Effector CD4-positive, alpha-beta T cell (primary cell): ENCODE results near the gene DCLK1.
"Not testable (repeated sequence)": the region's sequence is repeated elsewhere in the genome, so short reads cannot be mapped to it uniquely, and the experiment has no call there.

ENCODE experiments used
- DNase-seq: peaks from one replicate; pipeline ENCODE4 v3.0.0-alpha.2; 2020

Gene DCLK1

DNA sequence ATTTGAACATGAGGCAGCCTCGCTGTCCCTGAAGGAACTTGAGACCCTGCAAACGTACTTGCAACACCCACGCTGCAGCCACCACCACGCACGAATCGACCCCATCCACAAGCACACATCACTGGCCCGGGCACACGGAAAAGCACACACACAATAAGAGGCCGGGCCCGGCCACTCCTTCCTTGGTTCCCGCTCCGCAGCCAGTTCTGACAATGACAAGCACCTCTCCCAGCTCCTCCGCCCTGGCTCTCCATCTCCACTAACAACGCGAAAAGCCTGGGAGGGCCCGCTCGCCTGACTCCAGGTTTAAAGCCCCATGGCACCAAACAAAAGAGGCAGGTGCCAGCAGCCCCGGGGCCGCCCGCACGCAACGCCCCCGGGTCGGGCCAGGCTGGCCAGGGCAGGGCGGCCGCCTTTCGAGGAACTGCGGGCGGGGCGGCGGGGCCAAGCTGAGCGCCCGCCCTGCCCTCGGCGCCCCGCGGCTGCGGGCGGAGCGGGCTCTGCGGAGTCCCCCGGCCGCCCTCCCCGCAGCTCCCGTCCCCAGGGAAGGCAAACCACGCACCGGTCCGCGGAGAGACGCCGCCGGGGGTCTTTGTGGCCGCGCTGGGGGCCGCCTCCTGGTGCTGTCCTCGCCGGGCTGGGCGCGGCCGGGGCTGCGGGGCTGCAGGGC lies 495 bp downstream of the DCLK1 start:
- DNase-seq: no peak

DNA sequence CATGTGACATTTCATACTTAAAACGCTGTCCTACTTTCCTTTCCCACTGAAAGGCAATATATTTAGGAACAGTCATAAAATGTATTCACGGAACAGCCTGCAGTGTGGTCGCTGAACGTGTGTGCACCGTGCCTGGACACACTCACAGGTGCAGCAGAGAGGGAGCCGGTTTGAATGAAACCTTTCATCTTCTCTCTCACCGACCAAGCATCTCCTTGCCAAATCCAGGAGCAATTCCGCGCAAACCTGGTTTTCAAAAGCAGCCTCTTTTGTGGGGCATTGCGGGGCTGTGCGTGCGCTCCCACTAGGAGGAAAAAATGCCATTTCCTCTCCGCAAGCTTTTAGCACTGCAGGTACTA lies 1.0 kb downstream of the DCLK1 start:
- no peak for DNase-seq

DNA sequence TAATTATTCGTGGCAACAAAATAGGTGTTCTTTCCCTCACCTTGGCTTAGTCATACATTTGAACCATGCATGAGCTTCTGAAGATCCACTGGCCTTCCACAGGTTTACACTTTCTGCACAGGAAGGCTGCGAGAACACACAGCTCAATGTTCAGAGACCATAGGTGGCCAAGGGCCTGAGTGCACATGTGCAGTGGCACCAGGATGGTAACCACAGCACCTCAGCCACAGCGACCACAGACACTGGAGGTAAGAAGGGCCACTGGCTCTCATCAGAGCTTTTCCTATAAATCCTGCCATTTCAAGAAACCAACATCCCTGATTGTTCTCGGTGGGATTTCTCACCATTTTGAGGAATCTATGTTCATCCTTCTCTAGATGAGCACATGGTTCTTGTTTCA lies 1.6 kb downstream of the DCLK1 start:
- no peak for DNase-seq

DNA sequence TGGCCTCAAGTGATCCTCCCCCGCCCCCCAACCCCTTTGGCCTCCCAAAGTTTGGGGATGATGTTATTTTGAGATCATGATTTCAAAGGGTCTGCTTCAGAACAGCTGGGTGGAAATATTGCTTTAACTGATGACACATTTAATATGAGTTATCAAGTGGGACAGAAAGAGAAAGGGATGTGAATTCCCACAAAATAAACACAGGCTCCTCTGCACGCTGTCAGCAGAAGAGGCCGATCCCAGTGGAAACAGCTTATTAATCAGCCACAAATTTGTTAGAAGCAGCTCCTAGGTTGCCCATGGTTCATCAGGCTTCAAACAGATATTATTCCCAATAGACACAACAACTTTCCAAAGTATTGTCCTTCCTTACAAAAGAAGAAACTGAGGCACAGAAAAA lies 4.7 kb downstream of the DCLK1 start:
- DNase-seq: no peak

- DNase-seq: no peak
These were observed 5.3 kb downstream of the DCLK1 start for GRCh38 chr13:36125841-36126240.

DNA sequence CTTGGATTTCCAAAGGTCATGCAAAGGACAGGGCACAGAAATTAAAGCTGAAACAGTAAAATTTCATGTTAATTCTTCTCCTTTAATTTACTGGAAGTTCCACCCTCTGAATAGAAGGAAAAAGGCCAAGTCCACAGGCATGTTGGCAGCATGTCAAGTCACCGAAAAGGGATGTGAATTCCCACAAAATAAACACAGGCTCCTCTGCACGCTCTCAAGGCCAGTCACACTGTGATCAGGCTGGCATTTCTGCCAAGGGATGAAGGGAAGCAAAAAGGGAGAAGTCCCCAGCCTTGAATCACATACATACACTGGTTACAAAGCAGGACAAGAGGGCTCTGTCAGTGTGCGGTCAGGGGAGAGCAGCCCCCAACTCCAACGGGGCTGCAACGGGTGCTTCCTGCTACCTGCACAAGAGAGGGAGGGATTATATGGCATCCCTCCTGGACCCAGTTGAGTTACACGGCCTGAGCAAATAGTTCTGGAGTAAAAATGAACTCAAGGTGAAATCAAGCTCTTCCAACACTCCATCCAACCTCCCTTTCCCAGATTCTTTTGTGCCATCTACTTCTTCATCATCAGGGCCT lies 6.9 kb downstream of the DCLK1 start:
- DNase-seq: no peak

GRCh38 chr13:36115306-36115705 lies 15.9 kb downstream of the DCLK1 start:
- no peak for DNase-seq

- no peak for DNase-seq
These were observed 16.9 kb downstream of the DCLK1 start for GRCh38 chr13:36114233-36114632.

DNA sequence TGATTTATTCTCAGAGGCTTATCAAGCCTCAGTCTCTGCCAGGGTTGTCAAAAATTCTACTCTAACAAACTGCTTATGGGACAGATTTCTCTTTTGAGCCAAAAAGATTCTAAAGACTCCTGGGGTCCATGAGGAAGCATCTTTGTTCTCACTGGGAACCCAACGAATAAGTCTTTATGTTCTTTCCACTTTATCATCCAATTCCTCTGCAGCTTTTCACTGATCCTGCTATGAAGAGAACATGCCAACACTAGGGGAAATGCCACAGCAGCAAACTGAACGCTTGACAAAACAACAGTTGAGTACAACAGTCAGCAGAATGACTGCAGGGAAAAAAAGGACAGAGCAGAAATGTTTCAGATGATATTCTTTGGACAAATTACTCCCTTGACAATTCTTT lies 22.2 kb downstream of the DCLK1 start:
- DNase-seq: no peak

- no peak for DNase-seq
These were observed 22.8 kb downstream of the DCLK1 start for GRCh38 chr13:36108342-36108741.

GRCh38 chr13:36107521-36107920 lies 23.7 kb downstream of the DCLK1 start:
- no peak for DNase-seq

- DNase-seq: no peak
These were observed 25.5 kb downstream of the DCLK1 start for GRCh38 chr13:36105726-36106125.

DNA sequence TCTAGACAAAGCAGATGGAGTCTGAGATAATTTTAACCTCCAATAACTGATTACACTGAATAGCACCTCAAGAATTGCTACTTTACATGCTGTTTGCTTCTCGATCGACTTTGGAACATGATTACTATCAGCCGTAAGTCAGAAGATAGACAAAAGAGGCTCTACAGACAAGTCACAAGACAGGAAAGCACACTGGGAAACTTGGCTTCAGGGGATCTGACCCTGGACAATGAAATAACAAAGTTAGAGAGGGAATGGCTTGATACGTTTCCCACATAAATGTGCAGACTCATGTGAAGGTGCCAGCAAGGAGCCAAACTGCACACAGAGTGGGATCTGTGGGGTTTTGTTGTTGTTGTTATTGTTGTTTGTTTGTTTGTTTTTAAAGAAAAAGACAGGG lies 28.5 kb downstream of the DCLK1 start:
- no peak for DNase-seq

DNA sequence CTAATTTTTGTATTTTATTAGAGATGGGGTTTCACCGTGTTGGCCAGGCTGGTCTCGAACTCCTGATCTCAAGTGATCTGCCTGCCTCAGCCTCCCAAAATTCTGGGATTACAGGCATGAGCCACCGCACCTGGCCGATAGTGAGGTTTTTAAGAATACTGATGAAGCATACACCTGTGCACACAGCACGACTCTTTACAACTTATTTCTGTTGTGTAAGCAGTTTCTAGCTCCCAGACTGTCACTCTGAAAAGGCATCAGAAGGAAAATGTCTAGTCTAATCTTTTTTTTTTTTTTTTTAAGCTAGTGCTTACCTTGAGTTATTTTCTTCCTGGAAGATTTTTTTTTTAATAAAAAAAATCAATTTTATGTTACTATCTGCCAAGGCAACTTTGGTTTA lies 29.3 kb downstream of the DCLK1 start:
- DNase-seq: not testable (repeated sequence)

DNA sequence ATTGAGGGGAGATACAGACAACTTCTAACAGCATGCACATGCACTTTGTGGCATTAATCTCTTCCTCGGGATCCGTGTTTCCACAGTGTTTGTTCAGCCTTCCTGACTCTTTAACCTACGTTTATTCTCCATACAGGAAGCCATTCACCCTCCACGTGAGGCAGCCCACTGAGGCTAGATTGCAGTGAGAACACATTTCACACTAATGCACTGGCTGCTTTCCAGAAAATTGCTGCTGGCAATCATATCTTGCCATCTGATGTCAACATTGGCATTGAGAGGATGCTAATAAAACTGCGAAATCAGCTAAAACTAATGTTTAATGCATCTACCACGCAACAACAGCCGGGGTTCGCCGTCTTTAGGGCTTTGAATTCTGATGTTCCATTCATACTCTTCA lies 30.0 kb downstream of the DCLK1 start:
- no peak for DNase-seq

GRCh38 chr13:36098080-36098479 lies 33.1 kb downstream of the DCLK1 start:
- DNase-seq: no peak

GRCh38 chr13:36096461-36097416 lies 34.4 kb downstream of the DCLK1 start:
- no peak for DNase-seq

DNA sequence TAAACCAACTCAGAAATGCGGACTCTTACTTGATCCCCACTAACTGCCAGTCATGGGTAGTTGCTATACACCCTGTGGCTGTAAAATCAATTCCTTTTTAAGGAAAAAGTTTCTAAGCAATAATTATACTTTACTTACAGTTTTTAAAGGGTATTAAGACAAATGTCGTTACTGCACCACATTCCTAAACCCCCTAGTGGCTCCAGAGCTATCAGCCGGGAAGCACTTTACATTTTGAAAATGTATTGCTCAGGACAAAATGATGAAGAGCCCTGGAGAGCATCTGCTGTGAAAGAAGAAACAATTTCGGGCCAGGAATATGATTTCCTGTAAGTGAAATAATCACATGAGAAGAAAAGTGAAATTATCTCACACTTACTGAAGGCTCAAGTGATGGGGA lies 36.7 kb downstream of the DCLK1 start:
- DNase-seq: no peak

DNA sequence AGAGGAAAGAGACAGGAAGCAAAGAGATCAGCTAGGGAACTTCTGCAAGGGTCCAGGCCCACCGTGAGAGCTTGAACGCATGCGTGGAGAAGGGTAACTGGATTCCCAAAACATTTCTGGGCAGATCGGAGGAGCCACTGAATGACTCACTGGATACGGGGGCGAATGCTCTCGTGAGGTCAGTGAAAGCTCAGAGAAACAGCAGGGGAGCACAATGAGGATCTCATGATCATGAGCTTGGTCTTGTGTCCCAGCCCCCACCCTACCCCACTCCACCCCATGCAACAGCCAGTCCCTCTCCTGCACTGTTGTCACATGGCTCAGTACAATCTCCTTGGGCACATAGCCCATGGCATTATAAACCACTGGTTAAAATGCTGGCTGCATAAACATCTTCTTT lies 40.6 kb downstream of the DCLK1 start:
- no peak for DNase-seq

- DNase-seq: no peak
These were observed 42.0 kb downstream of the DCLK1 start for GRCh38 chr13:36089130-36089647.

DNA sequence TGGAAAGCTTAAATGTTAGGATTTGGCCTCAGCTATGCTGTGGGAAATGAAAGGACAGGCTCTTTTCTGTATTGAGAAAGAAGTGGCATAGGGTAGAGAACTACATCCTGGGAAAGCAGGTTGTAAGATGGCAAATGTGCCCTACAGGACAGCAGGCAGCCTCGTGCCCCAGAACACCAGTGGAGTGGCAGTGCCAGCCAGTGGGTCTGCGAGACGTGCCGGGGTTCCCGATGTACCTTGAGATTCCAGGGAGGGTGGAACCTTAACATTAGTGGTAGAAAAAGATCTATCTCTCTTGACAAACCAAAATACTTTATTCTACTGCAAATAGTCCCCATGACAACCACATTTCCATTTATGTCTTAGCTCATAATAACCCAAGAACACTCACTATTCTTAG lies 42.7 kb downstream of the DCLK1 start:
- DNase-seq: no peak

DNA sequence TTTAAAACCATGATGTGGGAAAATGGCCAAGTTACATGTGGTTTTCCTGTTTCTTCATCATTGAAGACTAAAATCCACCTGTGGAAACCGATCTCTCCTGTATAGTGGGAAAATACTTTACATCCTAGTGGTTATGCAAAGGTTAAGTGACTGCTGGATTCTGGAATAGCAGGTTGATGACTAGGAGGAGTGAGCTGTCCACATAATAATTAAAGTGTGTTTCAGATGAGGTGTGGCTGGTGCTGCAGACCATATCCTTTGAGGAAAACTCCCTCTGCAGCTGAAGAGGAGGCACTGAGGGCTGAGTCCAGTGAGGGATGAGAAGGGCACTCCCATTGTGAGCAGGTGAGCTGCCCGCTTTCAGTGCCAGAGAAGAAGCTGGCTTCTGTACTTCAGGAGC lies 43.2 kb downstream of the DCLK1 start:
- no peak for DNase-seq

GRCh38 chr13:36086117-36086516 lies 45.1 kb downstream of the DCLK1 start:
- no peak for DNase-seq

GRCh38 chr13:36084131-36084530 lies 47.1 kb downstream of the DCLK1 start:
- DNase-seq: no peak
